GM21528 (cell line): ENCODE measurements around the gene MRNIP.

Experiments used
- ATAC-seq: cut with Tn5 transposase; IDR thresholded peaks from one replicate; pipeline ENCODE4 v1.9.1; 2021; ENCODE audit warnings: mild to moderate bottlenecking, moderate library complexity; ENCODE audit not compliant: unreplicated experiment, low FRiP score

Gene MRNIP

DNA sequence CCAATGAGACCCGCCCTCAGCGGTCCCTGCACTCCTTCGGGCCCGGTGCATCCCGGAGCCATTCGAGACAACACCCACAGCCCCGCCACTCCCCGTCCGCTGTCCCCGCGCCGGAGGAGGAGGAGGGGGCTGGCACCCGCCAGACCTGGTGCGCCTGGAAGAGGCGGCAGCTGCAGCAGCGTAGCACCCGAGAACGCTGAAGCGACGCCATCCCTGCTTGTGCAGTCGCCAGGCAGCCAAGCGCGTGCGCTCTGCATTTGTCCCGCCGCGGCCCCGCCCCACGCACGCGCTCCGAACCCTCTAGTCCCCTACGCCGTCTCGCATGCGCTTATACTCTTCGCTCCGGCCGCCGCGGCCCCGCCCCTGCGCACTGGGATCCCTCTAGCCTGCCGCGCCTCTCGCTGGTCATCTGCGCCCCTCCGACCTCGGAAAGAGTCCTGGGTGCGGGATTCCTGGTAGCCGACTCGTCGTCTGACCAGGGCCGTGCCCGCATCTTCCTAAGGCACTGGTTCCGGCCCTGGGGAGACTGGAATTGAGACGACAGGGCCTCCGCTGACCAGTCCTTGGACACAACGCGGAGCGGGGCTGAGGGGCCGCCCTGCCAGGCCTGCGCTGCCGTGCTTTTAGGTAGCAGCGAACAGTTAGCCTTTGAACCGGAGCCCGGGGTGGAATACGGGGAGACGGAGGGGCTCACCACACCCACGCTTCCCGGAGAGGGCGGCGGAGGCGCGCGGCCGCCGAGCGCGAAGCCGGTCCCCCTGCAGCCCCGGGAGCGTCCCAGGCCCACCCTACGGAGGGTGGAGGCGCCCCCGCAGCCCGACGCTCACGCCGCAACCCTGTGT lies at the start of gene MRNIP:
Gene MRNIP (minus strand): TSS at position 232 of the 842 bp plus-strand sequence. CDS start 21 bp downstream, at position 211.
- peak; percentile 89 for ATAC-seq

- peak; percentile 81 for ATAC-seq
Measured at GRCh38 chr5:179907556-179908324, 49.1 kb upstream of the MRNIP start, which contains the start of gene TBC1D9B. TBC1D9B (minus strand) TSS chr5:179907897; CDS start chr5:179907821, 76 bp downstream.

DNA sequence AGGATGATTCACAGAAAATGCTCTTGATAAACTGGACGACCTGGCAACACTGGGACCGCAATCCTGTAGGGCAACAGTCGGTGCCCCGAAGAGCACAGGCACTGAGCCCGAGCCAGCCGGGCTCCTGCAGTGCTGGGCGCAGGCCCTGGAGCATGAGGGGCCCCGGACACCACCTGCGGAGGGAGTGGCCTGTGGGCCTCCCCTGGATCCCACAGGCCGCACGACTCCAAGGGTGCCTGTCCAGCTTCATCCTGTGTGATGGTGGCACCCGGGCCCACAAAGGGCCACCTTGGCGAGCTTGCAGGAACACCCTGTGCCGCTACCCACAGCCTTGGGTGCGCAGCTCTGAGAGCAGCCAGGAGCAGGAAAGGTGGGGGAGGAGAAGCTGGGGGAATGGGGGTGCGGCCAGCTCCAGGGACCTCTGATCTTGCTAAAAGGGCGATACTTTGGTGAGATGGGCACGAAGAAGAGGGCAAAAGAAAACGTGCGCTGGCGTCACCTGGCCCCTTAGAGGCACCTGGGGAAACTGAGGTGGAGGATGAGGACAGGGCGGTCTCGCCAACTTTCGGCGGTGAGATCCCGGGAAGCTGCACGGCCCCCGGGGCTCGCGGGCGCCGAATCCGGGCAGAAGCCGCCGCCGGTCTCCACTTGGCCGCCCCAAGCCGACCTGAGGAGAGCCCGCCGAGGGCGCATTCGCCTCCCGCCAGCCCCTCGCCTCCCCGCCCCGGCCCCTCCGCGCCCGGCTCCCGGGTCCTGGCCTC lies 48.4 kb upstream of the MRNIP start:
- ATAC-seq = peak; percentile 10

GRCh38 chr5:179906294-179906794 lies 47.7 kb upstream of the MRNIP start:
- no peak for ATAC-seq

DNA sequence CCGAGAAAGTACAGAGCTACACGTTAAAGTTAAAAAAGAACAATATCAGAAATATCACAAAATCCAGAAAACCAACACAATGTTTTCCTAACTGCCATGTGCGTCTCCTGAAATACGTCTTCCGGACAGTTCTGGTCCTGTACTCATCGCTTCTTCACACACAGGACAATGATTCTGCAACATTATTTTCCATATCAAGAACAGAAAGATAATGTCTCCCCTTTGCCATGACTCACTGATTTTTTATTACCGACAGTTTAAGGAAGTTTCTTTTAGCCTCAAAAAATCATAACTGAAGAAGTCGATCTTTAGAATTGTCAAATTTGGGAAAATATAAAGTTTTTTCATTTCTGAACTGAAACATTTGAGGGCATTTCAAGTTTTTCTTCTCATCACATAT lies 46.5 kb upstream of the MRNIP start:
- ATAC-seq = no peak

- no peak for ATAC-seq
Measured at GRCh38 chr5:179904463-179905160, 46.0 kb upstream of the MRNIP start.

- no peak for ATAC-seq
Measured at GRCh38 chr5:179902763-179903158, 44.1 kb upstream of the MRNIP start.

- no peak for ATAC-seq
Measured at GRCh38 chr5:179901915-179902762, 43.5 kb upstream of the MRNIP start.

DNA sequence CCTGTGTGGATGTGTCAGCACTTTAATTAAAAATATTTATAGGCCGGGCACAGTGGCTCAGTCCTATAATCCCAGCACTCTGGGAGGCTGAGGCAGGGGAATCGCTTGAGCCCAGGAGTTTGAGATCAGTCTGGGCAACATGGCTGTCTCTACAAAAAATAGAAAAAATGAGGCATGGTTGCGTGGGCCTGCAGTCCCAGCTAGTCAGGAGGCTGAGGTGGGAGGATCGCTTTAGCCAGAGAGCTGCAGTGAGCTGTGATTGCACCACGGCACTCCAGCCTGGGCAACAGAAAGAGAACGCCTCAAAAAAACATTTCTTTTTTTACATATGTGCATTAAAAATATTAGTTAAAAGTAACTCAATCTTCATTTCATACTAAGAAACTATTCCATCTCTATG lies 42.8 kb upstream of the MRNIP start:
- no peak for ATAC-seq

GRCh38 chr5:179900711-179901110 lies 42.1 kb upstream of the MRNIP start:
- no peak for ATAC-seq

DNA sequence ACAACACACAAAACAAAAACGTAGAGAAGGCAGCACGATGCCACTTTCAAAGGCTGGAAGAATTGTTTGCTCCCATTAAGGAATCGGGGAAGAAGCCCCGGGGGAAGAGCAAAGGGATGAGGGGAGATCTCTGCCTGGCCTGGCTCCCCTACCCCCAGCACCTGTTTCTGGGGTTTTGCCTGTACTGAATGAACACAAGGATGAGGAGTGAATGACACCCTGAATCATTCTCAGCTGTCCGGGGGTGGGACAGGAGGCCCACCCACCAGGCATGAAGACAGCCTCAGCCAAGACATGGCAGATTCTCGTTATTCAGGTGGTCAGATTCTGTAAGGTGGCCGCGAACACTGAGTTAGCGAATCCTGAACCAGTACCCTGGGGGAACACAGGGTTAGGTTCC lies 41.6 kb upstream of the MRNIP start:
- no peak for ATAC-seq

GRCh38 chr5:179895861-179896260 lies 37.2 kb upstream of the MRNIP start:
- ATAC-seq = no peak

DNA sequence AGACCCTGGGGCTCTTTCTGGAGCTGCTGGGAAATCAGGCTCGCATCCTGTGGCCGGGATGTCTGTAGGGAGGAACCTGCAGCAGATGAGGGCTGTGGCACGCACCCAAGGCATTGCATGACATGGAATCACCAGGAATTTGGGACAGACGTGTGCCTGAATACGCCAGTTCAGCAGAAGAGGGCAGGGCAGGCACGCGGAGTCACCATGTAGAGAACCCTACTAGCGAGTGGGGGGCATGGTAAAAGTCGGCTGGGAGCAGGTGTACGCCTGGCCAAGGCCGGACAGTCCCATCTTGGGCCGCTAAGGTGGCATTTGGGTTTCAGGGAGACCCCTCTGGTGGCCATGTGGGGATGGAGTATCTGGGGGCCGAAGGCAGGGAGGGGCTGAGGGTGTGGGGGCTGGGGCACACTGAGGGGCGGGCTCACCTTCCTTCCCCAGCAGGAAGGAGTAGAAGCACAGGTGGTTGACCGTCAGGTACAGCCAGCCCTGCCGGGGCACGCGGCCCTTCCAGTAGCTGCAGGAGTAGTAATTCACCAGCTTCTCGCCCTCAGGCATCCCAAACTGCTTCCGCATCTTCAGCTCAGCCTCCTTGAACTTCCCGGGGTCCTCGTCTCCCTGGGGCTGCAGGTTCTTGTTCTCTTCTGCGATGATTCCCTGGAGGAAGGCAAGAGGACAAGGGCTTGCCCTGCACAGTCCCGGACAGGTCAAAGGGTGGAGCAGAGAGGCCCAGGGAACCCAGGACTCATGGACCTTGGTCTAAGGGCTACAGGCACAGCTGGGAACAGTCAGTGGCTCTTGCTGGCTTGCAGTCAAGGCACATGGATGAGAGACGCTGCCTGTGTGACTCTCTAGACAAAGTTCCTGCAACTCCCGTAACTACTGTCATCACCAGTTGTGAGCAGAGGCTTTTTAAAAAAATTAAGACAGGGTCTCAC lies 35.6 kb upstream of the MRNIP start:
- no peak for ATAC-seq

- ATAC-seq = no peak
Measured at GRCh38 chr5:179893076-179893957, 34.7 kb upstream of the MRNIP start.

GRCh38 chr5:179892255-179892654 lies 33.6 kb upstream of the MRNIP start:
- ATAC-seq = no peak

- no peak for ATAC-seq
Measured at GRCh38 chr5:179890751-179891682, 32.4 kb upstream of the MRNIP start.
